Stomach smooth muscle (tissue), 2 donors: ENCODE data around the gene OSBPL6.

Experiments used
- H3K27ac ChIP-seq: one replicate; pipeline ENCODE4 v1.7.0; 2013; ENCODE audit warnings: mild to moderate bottlenecking, low read length, inconsistent platforms
- H3K27me3 ChIP-seq, 2 donors: one replicate each; pipeline ENCODE4 v1.7.0; 2013; ENCODE audit warnings: low read length in 2 of 2; ENCODE audit not compliant: insufficient read depth in 2 of 2, control insufficient read depth in 1 of 2
- H3K36me3 ChIP-seq, 2 donors: one replicate each; pipeline ENCODE4 v1.7.0; 2013; ENCODE audit warnings: low read length in 2 of 2; ENCODE audit not compliant: control insufficient read depth in 2 of 2, insufficient read depth in 2 of 2
- H3K4me1 ChIP-seq: one replicate; pipeline ENCODE4 v1.7.0; 2013; ENCODE audit warnings: low read length; ENCODE audit not compliant: control insufficient read depth, insufficient read depth
- H3K4me3 ChIP-seq, 2 donors: one replicate each; pipeline ENCODE4 v1.7.0; 2013; ENCODE audit warnings: low read length in 2 of 2
- H3K9ac ChIP-seq, 2 donors: one replicate each; pipeline ENCODE4 v1.7.0; 2013; ENCODE audit warnings: low read length in 2 of 2, mild to moderate bottlenecking in 1 of 2
- H3K9me3 ChIP-seq, 2 donors: one replicate each; pipeline ENCODE4 v1.7.0; 2013; ENCODE audit warnings: low read length in 2 of 2; ENCODE audit not compliant: control insufficient read depth in 2 of 2
- donor health status: healthy.
- donor health status: Pancreatic carcinoma.

The OSBPL6 gene

DNA sequence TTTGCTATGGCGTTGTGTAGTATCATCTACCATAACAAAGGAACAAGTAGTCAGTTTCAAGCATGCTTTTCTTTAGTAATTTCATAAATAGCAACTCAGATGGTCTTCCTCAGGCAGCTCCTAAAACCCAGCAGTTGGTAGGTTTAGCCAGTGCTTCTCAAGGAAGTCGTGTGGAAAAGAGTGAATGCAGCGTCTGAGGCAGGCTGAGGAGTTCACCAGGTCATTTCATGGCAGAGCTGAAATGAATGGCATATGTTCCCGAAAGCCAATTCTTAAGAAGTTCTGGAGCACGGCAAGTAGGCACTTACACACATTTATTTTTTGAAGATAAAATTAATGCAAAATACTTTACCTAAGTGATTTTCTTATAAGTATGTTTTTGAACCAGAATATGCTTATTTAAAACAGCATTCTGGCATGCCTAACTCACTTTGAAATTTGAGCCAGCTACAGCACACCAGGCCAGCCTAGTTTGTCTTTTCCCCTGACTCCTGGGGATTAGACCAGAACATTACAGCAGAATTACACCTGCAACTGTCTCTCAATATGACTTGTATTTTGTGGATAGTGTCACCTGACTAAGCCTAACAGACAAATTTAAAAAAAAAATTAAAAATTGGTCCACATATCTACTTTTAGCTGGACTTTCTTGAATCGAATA lies 62.2 kb downstream of the OSBPL6 start:
- H3K4me1 ChIP-seq = no peaks in the 10 kb centered on the region
- H3K9ac ChIP-seq = no peak overlapping the region
- no peaks in the 10 kb centered on the region for H3K36me3 ChIP-seq
- H3K9me3 ChIP-seq = no peaks in the 10 kb centered on the region
- no peaks in the 10 kb centered on the region for H3K27me3 ChIP-seq
- H3K27ac ChIP-seq = no peak overlapping the region
- no peak overlapping the region for H3K4me3 ChIP-seq

- no peak overlapping the region for H3K4me3 ChIP-seq
- H3K27ac ChIP-seq = no peak overlapping the region
- H3K4me1 ChIP-seq = no peaks in the 10 kb centered on the region
- H3K27me3 ChIP-seq = no peaks in the 10 kb centered on the region
- no peaks in the 10 kb centered on the region for H3K9me3 ChIP-seq
- H3K36me3 ChIP-seq = no peaks in the 10 kb centered on the region
- H3K9ac ChIP-seq = no peak overlapping the region
Observed at GRCh38 chr2:178257127-178257526, 62.8 kb downstream of the OSBPL6 start.

DNA sequence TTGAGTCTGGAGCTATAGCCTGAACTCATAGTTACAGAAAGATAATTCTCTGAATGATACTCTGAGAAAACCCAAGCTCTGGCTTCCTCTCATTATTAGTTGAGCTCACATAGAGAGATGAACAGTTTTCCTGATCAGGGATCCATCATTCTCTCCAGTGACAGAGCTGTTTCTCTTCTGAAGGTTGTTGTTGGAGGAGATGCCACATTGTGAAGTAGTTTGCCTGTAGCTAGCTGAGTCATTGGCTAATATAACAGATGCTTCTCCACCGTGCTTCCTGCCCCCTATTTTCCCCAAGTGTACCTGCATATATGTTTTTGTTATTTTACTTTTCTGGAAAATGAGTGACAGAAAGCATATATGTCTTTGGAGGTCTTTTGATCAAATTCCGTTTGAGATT lies 64.6 kb downstream of the OSBPL6 start:
- H3K36me3 ChIP-seq = no peaks in the 10 kb centered on the region
- no peak overlapping the region for H3K4me3 ChIP-seq
- H3K27ac ChIP-seq = no peak overlapping the region
- H3K9me3 ChIP-seq = no peaks in the 10 kb centered on the region
- no peaks in the 10 kb centered on the region for H3K4me1 ChIP-seq
- no peaks in the 10 kb centered on the region for H3K27me3 ChIP-seq
- H3K9ac ChIP-seq = no peak overlapping the region

GRCh38 chr2:178263159-178263860 lies 69.0 kb downstream of the OSBPL6 start:
- Histone ChIP-seq H3K4me1 (no peaks in the 10 kb centered on the region), H3K27ac (no peak overlapping the region), H3K9me3 (no peaks in the 10 kb centered on the region), H3K36me3 (no peaks in the 10 kb centered on the region), H3K4me3 (no peak overlapping the region), H3K9ac (no peak overlapping the region), H3K27me3 (no peaks in the 10 kb centered on the region)

DNA sequence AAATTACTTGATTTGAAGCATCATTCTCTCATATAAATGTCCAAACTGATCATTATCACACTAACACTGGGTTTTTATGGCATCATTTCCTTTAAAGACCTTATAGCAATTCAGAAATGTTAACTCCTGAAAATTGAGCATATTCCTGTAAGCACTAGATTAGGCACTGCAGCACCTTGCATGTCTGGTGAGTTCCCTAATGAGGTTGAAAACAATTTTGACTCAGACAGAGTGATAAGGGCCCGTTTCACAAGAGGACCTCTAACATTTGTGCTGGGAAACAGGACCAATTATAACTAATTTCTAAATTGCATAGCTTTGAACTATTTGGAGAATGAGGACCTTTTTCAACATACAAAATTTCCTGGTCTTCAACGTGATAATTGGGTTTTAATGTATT lies 69.9 kb downstream of the OSBPL6 start:
- H3K4me1 ChIP-seq = no peaks in the 10 kb centered on the region
- H3K36me3 ChIP-seq = no peaks in the 10 kb centered on the region
- no peaks in the 10 kb centered on the region for H3K27me3 ChIP-seq
- H3K4me3 ChIP-seq = no peak overlapping the region
- no peaks in the 10 kb centered on the region for H3K9me3 ChIP-seq
- no peak overlapping the region for H3K27ac ChIP-seq
- H3K9ac ChIP-seq = no peak overlapping the region

- H3K27me3 ChIP-seq = no peaks in the 10 kb centered on the region
- H3K27ac ChIP-seq = no peak overlapping the region
Observed at GRCh38 chr2:178265851-178266250, 71.5 kb downstream of the OSBPL6 start.

GRCh38 chr2:178266445-178266844 lies 72.1 kb downstream of the OSBPL6 start:
- no peak overlapping the region for H3K4me3 ChIP-seq
- H3K4me1 ChIP-seq = no peaks in the 10 kb centered on the region
- H3K36me3 ChIP-seq = no peaks in the 10 kb centered on the region
- no peak overlapping the region for H3K9ac ChIP-seq
- H3K9me3 ChIP-seq = no peaks in the 10 kb centered on the region
- no peak overlapping the region for H3K27ac ChIP-seq
- H3K27me3 ChIP-seq = no peaks in the 10 kb centered on the region

More at GRCh38 chr2:178265851-178266250, 71.5 kb downstream of the OSBPL6 start:
- no peak overlapping the region for H3K4me3 ChIP-seq
- H3K9ac ChIP-seq = no peak overlapping the region
- H3K4me1 ChIP-seq = no peaks in the 10 kb centered on the region
- no peaks in the 10 kb centered on the region for H3K36me3 ChIP-seq
- H3K9me3 ChIP-seq = no peaks in the 10 kb centered on the region

DNA sequence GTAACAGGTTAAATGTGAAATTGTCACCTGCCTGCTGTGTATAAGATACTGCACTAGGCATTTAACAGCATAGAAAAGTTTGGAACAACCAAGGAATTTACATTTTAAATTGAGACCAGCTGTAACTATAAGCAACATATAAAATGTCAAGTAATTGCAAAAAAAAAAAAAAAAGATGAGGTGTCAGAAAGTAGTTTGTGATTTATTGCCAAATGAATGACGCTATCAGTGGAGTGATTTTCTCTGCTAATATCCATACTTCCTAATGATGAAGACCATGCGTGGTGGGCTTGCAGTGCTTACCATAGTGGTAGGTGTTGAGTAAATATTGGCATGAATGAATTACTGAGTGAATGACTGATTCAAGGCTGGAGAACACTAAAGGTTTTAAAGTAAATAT lies 73.3 kb downstream of the OSBPL6 start:
- H3K36me3 ChIP-seq = no peaks in the 10 kb centered on the region
- H3K9ac ChIP-seq = no peak overlapping the region
- H3K27me3 ChIP-seq = no peaks in the 10 kb centered on the region
- H3K4me3 ChIP-seq = no peak overlapping the region
- H3K27ac ChIP-seq = no peak overlapping the region
- H3K9me3 ChIP-seq = no peaks in the 10 kb centered on the region
- peaks cover 8% of the 10 kb centered on the region for H3K4me1 ChIP-seq

DNA sequence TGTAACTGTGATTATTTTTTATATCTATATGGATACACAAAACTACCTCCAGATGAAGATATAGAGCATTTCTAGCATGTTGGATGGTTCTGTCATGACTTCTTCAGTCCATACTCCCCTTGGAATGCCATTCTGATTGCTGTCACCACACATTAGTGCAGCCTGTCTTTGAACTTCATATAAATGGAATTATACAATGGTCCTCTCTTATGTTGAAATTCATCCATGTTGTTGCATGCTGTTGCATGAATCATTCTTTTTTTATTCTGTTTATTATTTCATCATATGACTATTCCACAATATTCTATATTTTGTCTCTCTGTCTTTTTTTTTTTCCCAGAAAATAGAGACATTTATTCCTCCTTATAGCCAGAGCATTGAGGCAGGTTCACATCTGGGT lies 74.1 kb downstream of the OSBPL6 start:
- H3K4me1 ChIP-seq = peaks cover 9% of the 10 kb centered on the region
- no peak overlapping the region for H3K27ac ChIP-seq
- no peaks in the 10 kb centered on the region for H3K36me3 ChIP-seq
- no peak overlapping the region for H3K9ac ChIP-seq
- no peaks in the 10 kb centered on the region for H3K27me3 ChIP-seq
- H3K9me3 ChIP-seq = no peaks in the 10 kb centered on the region
- no peak overlapping the region for H3K4me3 ChIP-seq

DNA sequence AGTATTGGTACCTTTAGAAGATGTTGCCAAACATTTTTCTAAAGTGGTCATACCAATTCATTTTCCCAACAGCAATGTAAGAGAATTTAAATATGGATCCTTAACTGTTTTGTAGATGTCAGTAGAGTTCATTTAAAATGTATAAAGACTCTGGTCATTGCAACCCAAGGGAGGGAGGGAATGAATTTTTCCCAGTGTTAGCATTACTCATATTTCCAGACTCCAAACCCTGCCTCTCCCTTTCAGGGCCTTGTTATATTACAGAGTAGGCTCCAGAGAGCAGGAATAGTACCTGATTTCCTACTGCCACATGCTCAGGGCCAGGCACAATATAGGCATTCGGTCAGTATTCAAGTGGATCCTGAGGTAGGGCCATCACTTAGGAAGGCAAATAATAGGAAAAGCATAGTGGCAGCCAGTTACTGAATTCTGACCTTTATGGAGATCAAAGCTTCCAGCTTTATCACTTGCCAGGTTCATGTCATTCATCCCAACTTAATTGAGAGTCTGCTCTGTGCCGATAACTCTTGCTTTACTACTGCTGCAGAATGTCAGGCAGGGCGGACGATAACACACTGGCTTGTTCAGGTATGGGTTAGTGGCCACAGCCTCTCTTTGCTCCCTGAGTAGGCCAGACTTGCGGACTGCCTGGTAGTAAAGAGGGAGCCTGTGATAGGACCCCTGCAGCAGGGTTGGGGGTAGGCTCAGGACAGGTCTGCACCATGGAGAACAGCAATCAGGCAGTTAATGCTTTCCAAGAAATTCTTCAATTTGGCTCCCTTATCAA lies 75.3 kb downstream of the OSBPL6 start:
- peaks cover 9% of the 10 kb centered on the region for H3K4me1 ChIP-seq
- H3K27ac ChIP-seq = no peak overlapping the region
- no peak overlapping the region for H3K4me3 ChIP-seq
- no peaks in the 10 kb centered on the region for H3K27me3 ChIP-seq
- no peaks in the 10 kb centered on the region for H3K9me3 ChIP-seq
- no peaks in the 10 kb centered on the region for H3K36me3 ChIP-seq
- H3K9ac ChIP-seq = no peak overlapping the region
